GM11168 (cell line): Measurements from ENCODE around the gene NELL1.

ENCODE experiments used
- in situ Hi-C: fragments of 300-500 bp; cut with MboI; formaldehyde crosslinking; loops from one replicate; pipeline ENCODE4 v1.12.0; 2022; ENCODE audit warnings: low sequenced_read_pairs; ENCODE audit not compliant: unreplicated experiment

NELL1 gene

DNA sequence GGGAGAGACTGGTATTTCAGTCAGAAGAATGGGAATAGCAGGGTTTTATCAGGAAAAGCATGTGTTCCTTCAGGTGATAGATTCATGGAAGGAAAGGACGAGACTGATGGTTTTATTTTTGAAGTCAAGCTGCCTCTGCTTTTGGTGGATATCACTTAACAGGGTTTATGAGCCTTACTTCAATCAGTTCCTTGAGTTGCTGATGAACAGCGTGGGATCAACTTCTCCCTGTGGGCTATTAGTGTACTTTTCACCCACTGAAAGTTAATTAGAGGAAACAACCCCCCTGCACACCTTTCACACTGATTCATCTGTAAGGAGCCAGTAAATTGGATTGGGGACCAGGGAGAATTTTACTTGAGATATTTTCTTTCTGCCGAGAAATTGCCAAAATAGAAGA, 479.0 kb downstream of the NELL1 start:
- in situ Hi-C loops = no loop called here

- in situ Hi-C loops = no loop called here
Measured at GRCh38 chr11:21160140-21160539, 490.8 kb downstream of the NELL1 start.

DNA sequence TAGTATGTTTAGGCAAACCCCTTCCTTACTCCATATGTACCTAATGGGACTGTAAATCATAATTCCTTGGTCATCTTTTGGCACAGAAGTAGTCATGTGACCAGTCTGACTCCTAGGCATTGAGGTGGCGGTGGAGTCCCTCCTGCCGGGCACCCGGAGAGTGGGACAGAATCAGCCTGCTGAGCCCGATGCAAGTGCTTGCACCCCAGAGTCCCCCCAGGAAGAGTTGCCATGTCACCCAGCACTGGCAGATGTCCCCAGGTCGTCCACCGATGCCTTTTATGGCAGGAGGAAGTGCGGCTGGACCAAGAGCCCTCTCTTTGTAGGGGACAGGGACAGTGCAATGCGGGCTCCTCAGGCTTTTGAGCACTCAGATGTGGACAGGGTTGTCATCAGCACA, 500.3 kb downstream of the NELL1 start:
- in situ Hi-C loops = no loop called here

GRCh38 chr11:21173476-21173875, 504.1 kb downstream of the NELL1 start:
- in situ Hi-C loops = no loop called here

DNA sequence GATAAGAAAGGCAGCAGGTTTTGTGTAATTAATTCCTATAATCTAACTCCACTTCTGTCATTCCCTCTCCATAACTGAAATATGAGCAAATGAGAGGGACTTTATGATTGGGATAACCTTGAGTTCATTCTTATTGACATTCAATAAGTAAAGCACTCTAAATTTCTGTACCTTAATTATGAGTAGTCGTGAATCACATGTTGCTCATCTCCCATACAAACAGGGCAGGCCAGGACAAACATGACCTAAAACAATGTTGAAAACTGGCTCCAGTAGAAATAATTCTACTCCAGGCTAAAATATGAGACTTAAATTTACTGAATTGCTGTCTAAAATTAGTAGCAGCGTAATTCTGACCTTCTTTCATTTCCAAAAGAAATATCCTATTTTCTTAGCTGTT, 505.4 kb downstream of the NELL1 start:
- in situ Hi-C loops = no loop called here

- in situ Hi-C loops = no loop called here
Measured at GRCh38 chr11:21177379-21177778, 508.0 kb downstream of the NELL1 start.

DNA sequence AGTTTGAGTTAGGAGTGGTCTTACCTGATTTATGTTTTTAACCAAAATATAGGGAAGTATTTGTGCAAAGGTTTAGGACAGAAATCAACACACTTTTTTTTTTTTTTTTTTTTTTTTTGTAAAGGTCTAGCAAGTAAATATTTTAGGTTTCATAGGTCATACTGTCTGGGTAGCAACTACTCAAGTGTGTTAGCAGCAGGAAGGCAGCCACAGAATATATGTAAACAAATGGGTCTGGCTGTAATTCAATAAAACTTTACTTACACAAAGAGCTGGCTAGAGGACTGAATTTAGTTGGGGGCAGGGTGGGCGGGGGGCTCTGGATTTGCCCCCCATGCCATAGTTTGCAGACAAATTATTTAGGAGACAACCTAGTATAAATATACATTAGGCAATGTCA, 510.4 kb downstream of the NELL1 start:
- in situ Hi-C loops = no loop called here

GRCh38 chr11:21180182-21180581, 510.8 kb downstream of the NELL1 start:
- in situ Hi-C loops = no loop called here

DNA sequence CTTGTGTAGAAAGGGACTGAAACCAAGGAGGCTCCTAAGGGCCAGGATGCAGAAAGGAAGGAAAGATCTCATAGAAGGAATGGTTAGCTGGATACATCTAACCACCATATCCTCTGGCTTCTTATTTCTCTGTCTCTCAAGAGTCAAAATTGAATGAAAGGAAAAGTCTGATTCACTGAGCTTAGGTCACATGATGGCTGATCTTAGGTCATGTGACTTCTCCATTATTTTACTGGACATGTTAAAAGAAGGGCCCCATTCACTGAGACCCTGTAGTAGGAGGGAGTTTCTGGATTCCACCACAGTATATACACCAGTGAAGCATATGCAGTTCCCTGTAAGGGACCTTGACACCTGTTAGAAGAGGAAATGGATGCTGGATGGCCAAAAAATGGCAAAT, 516.6 kb downstream of the NELL1 start:
- in situ Hi-C loops = no loop called here

DNA sequence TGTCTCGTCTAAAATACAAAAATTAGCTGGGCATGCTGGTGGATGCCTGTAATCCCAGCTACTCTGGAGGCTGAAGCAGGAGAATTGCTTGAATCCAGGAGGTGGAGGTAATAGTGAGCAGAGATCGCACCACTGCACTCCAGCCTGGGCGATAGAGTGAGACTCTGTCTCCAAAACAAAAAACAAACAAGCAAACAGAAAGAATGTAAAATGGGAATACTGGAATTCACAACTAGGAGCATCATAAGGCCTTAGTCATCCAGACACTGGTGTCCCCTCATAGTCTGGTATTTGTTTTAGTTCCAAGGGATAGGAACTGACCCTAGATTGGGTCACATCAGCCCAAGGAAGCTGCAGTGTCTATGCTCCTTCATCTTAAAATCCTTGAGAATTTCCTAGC, 520.8 kb downstream of the NELL1 start:
- in situ Hi-C loops = no loop called here

- in situ Hi-C loops = no loop called here
Measured at GRCh38 chr11:21195995-21196394, 526.6 kb downstream of the NELL1 start.

DNA sequence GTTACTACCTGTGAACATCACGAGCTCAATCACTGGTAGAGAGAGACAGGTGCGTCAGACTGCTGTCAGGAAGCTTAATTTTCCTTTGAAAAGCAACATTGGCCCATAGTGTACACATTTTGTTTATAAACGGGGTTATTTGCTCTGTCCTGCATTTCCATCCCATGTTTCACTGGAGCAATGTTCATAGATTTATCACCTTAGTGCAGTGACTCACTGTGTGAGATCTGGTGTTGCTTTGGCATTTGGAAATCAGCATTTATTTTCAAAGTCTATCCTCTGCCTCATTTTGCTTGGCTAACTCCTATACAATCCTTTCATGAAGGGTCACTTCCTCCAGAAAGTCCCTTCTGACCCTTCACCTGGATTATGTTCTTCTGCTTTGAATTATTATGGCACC, 529.1 kb downstream of the NELL1 start:
- in situ Hi-C loops = no loop called here

GRCh38 chr11:21205205-21205604, 535.8 kb downstream of the NELL1 start:
- in situ Hi-C loops = no loop called here

GRCh38 chr11:21225860-21226259, 556.5 kb downstream of the NELL1 start:
- in situ Hi-C loops = no loop called here

GRCh38 chr11:21229224-21229623, 559.8 kb downstream of the NELL1 start:
- in situ Hi-C loops = no loop called here

DNA sequence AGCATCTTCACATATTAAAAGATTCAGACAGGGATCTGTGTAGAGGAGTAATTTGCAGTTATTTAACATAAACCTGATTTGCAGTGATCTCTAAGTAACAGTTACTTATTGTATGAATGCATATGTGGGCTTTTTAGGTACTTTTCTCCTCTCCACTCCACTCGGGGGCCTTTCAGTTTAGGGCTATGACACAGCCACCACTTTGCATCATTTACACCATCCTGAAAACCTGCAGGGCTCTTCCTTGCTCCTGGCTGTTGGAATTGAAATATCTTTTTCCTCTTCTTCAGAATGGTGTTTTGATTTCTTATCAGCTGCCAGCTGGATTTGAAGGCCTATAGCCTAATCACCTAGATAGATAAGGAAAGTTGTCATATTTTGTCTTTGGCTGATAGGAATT, 580.8 kb downstream of the NELL1 start:
- in situ Hi-C loops = no loop called here

GRCh38 chr11:21254055-21254454, 584.7 kb downstream of the NELL1 start:
- in situ Hi-C loops = no loop called here

GRCh38 chr11:21254790-21255189, 585.4 kb downstream of the NELL1 start:
- in situ Hi-C loops = no loop called here

GRCh38 chr11:21257461-21257860, 588.1 kb downstream of the NELL1 start:
- in situ Hi-C loops = no loop called here

GRCh38 chr11:21258414-21258813, 589.0 kb downstream of the NELL1 start:
- in situ Hi-C loops = no loop called here

DNA sequence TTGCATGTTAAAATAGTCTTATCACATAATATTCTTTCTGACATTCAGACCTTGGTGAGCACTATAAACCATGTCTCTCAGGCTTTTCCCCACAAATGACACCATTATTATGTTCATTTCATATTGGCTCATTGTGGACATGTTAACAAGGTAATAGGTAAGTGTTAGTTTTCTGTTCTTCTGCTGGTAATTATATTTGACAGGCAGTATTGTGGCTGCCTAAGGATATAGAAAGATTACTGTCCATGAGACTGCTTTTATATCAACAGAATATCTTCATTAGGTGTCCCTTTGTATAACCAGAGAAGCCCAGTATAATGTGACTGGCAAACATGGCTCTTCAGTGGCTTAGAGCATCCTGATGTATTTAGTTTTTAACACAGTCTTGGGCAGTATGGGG, 590.7 kb downstream of the NELL1 start:
- in situ Hi-C loops = no loop called here

DNA sequence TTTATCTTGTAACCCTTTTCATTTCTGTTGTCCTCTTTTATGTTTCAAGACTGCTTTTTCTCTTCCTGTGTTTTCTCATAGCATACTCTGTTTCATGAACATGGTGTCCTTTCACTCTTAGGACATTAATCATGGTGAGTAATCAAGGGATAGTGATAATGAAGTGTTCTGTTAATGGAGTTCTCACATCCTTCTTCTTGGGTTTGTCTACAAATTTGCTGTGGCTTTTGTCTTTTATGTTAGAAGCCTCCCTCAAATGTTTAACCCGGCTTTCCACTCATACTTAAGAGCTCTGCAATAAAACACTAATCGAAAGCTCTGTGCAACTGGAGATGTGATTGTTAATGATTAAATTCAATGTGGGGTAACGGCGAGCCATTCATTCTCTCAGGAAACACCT, 593.6 kb downstream of the NELL1 start:
- in situ Hi-C loops = no loop called here

GRCh38 chr11:21264125-21264524, 594.7 kb downstream of the NELL1 start:
- in situ Hi-C loops = no loop called here
